ENCODE results near the gene TBCD.

DNA sequence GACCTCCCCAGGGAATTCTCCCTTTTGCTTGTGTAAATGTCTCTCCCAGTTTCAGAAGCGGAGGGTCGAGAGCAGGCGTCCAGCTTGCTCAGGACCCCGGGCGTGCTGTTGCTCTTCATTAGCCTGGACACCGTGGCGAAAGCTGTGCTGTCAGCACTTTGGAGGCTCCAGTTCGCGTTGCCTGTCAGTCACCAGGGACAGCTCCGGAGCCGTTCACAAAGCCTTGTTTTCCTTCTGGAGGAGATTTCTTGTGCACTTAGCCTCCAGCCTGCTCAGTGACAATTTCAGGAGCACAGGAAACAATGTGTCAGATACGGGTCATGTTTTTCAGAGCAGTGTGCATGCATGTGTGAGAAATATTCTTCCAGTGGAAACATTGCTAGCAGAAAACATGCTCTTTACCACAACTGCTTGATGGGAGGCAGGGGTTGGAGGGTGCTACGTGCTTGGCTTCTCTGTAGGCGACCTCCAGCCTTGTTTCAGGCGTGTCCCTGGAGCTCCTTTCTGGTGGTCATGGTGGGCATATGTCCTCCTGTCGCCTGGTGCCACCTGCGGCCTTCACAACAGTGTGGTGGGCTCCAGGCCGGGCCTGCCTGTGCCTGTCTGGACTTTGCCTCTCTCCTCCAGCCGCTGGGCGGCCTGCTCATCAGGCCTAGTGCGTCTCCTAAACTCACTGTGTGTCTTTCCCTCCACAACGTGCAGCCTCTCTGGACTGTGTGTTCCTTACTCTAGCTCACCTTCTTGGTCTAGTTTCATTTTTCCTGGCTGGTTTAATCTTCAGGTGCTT is 59.0 kb downstream of the TBCD start:
- TF ChIP-seq, protein P1, sequence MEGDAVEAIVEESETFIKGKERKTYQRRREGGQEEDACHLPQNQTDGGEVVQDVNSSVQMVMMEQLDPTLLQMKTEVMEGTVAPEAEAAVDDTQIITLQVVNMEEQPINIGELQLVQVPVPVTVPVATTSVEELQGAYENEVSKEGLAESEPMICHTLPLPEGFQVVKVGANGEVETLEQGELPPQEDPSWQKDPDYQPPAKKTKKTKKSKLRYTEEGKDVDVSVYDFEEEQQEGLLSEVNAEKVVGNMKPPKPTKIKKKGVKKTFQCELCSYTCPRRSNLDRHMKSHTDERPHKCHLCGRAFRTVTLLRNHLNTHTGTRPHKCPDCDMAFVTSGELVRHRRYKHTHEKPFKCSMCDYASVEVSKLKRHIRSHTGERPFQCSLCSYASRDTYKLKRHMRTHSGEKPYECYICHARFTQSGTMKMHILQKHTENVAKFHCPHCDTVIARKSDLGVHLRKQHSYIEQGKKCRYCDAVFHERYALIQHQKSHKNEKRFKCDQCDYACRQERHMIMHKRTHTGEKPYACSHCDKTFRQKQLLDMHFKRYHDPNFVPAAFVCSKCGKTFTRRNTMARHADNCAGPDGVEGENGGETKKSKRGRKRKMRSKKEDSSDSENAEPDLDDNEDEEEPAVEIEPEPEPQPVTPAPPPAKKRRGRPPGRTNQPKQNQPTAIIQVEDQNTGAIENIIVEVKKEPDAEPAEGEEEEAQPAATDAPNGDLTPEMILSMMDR (IDR thresholded peaks at IDR 0.05), result no peak
- TF ChIP-seq ZFX (IDR thresholded peaks at IDR 0.05; ENCODE audit: borderline replicate concordance), result no peak

All from 22Rv1 (cell line).